ENCODE data around the gene CAPRIN2. TPM values are rescaled to one million over a fixed set of nuclear protein-coding genes. Genes with fewer than 3 reads are reported as not detected.

Gene CAPRIN2
- total and polyA plus RNA-seq, 2 experiments from 2014 or later, result 36.5 to 41.3 TPM

DNA sequence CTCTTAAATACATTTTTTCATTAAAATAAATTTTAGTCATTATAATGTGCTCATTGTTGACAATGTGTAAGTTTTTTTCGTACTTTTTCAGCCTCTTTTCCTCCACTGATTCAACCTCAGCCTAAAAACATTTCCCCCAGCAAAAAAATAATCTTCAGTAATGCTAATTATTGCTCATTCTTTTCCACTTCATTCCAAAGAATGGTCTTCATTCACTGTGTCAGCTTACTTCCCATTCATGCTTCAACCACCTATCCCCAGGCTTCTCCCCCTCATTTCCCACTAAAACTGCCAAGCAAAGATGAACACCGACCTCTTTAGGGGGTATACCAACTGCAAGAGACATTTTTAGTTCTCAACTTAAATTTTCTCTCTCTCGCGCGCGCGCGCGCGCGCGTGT, 56.4 kb downstream of the CAPRIN2 start:
- H3K4me3 Mint-ChIP-seq, result no peak overlapping the region

More for the DNA sequence above, 56.4 kb downstream of the CAPRIN2 start:
- peaks cover 29% of the 10 kb centered on the region for H3K4me1 Mint-ChIP-seq
- Histone ChIP-seq H3K27ac (ENCODE audit: low read depth) (no peak overlapping the region), H3K79me2 (replicated peaks; ENCODE audit: insufficient read depth) (peaks cover 13% of the 10 kb centered on the region), H3K27me3 (ENCODE audit: insufficient read depth) (no peaks in the 10 kb centered on the region), H3K4me1 (ENCODE audit: insufficient read depth) (peaks cover 27% of the 10 kb centered on the region), H3K4me3 (no peak overlapping the region), H3K9me2 (ENCODE audit: insufficient read depth) (no peaks in the 10 kb centered on the region), H3F3A (replicated peaks; ENCODE audit: low read depth) (0 out of 2 replicates have a peak, but pooled peaks cover 3% of the 10 kb centered on the region), H3K4me2 (no peak overlapping the region), H2AFZ (no peak overlapping the region), H4K20me1 (replicated peaks; ENCODE audit: insufficient read depth) (peaks cover 1% of the 10 kb centered on the region), H3K36me3 (ENCODE audit: insufficient read depth) (no peaks in the 10 kb centered on the region)
- no peak overlapping the region for H3K27ac Mint-ChIP-seq
- H3K9me3 Mint-ChIP-seq, result no peaks in the 10 kb centered on the region
- H3K27me3 Mint-ChIP-seq (ENCODE audit: insufficient read depth, low read depth, poor library complexity), result peaks cover 7% of the 10 kb centered on the region
- ATAC-seq (no peak), DNase-seq (ENCODE audit: low spot score) (no peak)
- no peaks in the 10 kb centered on the region for H3K36me3 Mint-ChIP-seq (ENCODE audit: low read depth)
- no peak for TF ChIP-seq CTCF (conservative IDR thresholded peaks at IDR 0.05; ENCODE audit: low read depth in 2 of 2)
- TF ChIP-seq EZH2 (IDR thresholded peaks at IDR 0.05; ENCODE audit: low read depth, unreplicated experiment), result no peak
- no peak for TF ChIP-seq ZNF331 (CRISPR knock-in tag; IDR thresholded peaks at IDR 0.05; ENCODE audit: low read depth)
- no peak for TF ChIP-seq ZNF114 (CRISPR knock-in tag; IDR thresholded peaks at IDR 0.05)
- TF ChIP-seq, protein P1, sequence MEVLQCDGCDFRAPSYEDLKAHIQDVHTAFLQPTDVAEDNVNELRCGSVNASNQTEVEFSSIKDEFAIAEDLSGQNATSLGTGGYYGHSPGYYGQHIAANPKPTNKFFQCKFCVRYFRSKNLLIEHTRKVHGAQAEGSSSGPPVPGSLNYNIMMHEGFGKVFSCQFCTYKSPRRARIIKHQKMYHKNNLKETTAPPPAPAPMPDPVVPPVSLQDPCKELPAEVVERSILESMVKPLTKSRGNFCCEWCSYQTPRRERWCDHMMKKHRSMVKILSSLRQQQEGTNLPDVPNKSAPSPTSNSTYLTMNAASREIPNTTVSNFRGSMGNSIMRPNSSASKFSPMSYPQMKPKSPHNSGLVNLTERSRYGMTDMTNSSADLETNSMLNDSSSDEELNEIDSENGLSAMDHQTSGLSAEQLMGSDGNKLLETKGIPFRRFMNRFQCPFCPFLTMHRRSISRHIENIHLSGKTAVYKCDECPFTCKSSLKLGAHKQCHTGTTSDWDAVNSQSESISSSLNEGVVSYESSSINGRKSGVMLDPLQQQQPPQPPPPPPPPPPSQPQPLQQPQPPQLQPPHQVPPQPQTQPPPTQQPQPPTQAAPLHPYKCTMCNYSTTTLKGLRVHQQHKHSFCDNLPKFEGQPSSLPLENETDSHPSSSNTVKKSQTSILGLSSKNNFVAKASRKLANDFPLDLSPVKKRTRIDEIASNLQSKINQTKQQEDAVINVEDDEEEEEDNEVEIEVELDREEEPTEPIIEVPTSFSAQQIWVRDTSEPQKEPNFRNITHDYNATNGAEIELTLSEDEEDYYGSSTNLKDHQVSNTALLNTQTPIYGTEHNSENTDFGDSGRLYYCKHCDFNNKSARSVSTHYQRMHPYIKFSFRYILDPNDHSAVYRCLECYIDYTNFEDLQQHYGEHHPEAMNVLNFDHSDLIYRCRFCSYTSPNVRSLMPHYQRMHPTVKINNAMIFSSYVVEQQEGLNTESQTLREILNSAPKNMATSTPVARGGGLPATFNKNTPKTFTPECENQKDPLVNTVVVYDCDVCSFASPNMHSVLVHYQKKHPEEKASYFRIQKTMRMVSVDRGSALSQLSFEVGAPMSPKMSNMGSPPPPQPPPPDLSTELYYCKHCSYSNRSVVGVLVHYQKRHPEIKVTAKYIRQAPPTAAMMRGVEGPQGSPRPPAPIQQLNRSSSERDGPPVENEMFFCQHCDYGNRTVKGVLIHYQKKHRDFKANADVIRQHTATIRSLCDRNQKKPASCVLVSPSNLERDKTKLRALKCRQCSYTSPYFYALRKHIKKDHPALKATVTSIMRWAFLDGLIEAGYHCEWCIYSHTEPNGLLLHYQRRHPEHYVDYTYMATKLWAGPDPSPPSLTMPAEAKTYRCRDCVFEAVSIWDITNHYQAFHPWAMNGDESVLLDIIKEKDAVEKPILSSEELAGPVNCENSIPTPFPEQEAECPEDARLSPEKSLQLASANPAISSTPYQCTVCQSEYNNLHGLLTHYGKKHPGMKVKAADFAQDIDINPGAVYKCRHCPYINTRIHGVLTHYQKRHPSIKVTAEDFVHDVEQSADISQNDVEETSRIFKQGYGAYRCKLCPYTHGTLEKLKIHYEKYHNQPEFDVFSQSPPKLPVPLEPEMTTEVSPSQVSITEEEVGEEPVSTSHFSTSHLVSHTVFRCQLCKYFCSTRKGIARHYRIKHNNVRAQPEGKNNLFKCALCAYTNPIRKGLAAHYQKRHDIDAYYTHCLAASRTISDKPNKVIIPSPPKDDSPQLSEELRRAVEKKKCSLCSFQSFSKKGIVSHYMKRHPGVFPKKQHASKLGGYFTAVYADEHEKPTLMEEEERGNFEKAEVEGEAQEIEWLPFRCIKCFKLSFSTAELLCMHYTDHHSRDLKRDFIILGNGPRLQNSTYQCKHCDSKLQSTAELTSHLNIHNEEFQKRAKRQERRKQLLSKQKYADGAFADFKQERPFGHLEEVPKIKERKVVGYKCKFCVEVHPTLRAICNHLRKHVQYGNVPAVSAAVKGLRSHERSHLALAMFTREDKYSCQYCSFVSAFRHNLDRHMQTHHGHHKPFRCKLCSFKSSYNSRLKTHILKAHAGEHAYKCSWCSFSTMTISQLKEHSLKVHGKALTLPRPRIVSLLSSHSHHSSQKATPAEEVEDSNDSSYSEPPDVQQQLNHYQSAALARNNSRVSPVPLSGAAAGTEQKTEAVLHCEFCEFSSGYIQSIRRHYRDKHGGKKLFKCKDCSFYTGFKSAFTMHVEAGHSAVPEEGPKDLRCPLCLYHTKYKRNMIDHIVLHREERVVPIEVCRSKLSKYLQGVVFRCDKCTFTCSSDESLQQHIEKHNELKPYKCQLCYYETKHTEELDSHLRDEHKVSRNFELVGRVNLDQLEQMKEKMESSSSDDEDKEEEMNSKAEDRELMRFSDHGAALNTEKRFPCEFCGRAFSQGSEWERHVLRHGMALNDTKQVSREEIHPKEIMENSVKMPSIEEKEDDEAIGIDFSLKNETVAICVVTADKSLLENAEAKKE (CRISPR knock-in tag; IDR thresholded peaks at IDR 0.05), result no peak
- no peak for TF ChIP-seq CREB1 (CRISPR knock-in tag; IDR thresholded peaks at IDR 0.05; ENCODE audit: low read depth)
